NCI-H345 treated with DMSO at 0.1 percent for 48 hours (cell line): Measurements from ENCODE around the gene RPS28.

Experiments
- DNase-seq: peaks from one replicate; lab custom pipeline; 2025; ENCODE audit not compliant: unreplicated experiment; lab: John Stamatoyannopoulos, UW

Gene RPS28

GRCh38 chr19:8370176-8371010, 49.1 kb downstream of the RPS28 start:
- no peak for DNase-seq

- no peak for DNase-seq
Observed at GRCh38 chr19:8371011-8371804, 49.9 kb downstream of the RPS28 start.
